GM18868 (cell line): ENCODE data around the gene FOXP1.
"Not testable (repeated sequence)": the region's sequence is repeated elsewhere in the genome, so short reads cannot be mapped to it uniquely, and the experiment has no call there.

Experiments used
- ATAC-seq: cut with Tn5 transposase; IDR thresholded peaks from one replicate; pipeline ENCODE4 v1.9.1; 2021; ENCODE audit warnings: mild to moderate bottlenecking, moderate library complexity; ENCODE audit not compliant: unreplicated experiment

Gene FOXP1

DNA sequence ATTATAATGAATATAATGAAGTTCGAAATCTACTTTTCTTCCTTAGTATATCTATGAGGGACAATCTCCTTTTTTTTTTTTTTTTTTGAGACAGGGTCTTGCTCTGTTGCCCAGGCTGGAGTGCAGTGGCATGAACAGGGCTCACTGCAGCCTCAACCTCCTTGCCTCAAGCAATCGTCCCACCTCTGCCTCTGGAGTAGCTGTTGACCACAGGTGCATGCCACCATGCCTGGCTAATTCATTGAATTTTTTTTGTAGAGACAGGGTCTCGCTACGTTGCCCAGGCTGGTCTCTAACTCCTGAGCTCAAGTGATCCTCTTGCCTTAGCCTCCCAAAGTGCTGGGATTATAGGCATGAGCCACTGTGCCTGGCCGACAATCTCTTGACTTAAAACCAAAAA is 607.5 kb downstream of the FOXP1 start:
- not testable (repeated sequence) for ATAC-seq

- no peak for ATAC-seq
Measured at GRCh38 chr3:70974747-70975146, 608.8 kb downstream of the FOXP1 start.

GRCh38 chr3:70973558-70973957 is 610.0 kb downstream of the FOXP1 start:
- ATAC-seq, result no peak

DNA sequence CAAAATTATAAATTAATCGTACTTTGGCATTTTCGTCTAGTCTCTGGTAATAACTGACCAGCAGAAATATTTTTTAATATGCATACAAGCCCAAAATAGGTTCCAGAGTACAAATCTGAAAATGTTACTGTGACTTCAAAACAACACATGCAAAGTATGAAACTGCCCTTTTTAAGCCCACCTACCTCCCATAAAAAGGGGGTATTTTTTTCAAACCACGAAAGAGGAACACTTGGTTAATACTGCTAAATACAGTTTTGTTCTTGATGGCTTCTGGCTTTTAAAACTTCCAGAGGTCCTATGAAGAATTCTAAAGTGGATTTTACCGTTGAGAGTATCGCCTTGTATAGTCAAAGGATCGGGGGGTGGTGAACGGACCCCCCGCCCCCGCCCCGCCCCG is 610.7 kb downstream of the FOXP1 start:
- no peak for ATAC-seq

DNA sequence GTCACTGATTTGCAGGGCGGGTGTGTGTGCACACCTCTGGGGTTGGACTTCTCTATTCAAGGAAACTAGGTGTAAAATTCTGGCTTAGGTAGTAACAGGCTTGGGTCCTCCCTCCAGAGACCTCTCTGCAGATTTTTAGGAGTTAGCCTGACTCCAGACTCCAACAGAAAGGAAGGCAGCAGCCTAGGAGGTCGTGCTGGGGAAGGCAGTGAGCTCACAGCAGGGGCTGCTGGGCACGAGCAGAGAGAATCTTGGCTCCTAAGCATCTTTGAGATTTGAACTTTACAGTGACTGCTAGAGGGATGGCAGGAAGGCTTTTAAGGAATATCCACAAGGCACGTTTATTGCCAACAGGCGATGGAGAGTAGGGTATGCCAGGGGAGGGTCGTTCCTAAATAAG is 612.6 kb downstream of the FOXP1 start:
- no peak for ATAC-seq

DNA sequence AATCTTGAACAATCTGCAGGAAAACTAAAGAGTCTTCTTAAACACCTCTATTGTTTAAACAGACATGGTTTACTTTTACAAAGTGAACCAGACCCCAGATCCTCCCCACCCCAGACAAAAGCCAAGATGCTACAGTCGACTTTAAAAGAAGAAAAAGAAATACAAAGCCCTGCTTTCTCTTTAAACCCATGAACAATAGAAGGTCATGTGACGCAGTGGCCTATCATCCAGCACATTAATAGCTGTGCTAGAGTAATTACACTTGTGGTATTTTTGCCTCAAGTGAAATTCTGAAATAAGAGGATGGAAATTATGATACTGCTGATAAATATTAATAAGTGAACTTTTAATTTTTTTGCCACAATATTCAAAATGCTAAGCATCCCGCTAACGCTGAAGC is 613.4 kb downstream of the FOXP1 start:
- ATAC-seq, result no peak

DNA sequence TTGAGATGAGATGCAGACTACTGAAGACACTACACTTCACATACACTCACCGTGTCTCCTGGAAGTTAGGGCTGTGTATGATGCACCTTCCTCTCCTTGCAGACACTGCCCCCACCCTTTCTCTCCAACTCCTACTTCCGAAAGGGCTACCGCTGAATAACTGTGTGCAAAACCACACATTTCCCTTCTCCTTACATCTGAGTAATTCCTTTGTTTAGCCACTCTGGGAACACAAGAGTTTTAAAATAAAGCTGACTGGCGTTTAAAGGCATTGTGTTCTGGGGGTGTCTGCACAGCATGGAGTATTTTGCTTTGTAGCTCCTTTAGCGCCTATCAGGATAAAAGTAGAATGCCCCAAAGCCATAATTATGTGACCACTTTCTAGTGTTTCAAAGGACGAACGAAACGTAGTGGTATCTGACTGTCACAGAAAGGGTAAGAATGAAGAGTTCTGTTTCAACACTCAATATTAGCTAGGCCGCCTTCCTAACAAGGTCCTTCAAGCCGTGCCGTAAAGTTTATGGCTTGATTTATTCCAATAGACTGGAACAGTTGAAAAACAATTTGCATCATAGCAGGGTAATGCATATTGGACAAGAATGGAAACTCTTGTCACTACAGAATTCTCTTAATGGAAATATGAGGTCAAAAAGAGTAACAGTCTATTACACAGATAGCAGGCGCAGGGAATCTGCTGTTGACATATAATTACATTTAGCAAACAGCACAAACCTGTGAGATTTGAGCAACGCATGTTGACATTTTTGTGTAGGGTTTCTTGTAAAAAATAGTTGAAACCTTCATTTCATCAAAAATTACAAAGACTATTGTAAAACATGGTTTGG is 619.9 kb downstream of the FOXP1 start:
- ATAC-seq, result no peak

DNA sequence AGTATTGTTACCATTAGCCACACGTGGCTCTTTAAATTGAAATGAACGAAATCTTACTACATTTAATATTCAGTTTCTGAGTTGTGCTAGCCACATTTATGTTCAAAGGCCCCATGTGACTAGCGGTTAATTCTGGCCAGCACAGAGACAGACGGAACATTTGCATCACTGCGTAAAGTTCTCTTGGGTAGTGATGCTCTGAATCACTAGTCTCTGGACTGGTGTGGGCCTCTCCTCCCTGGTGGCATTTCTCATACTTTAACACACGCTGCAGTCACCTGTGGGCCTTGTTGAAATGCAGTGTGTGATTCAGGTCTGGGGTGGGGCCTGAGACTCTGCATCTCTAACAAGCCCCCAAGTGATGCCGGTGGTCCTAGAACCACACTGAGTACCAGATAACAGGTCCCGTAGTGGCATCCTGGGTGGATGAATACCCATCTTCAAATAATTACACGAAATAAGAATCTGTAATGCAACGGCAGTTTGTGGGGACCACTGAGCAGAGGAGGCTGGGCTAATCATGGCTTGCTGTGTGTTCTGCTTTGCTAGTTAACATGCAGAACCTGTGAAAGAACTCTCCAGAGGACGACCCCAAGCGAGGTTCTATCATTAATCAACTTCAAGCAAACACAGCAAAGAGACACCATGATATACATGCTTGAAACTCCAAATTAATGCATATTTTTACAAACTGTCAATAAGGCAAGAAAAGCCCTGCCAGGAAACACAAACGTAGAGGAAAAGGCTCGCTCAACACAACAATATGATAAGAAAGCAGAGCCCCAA is 623.8 kb downstream of the FOXP1 start:
- ATAC-seq, result no peak

DNA sequence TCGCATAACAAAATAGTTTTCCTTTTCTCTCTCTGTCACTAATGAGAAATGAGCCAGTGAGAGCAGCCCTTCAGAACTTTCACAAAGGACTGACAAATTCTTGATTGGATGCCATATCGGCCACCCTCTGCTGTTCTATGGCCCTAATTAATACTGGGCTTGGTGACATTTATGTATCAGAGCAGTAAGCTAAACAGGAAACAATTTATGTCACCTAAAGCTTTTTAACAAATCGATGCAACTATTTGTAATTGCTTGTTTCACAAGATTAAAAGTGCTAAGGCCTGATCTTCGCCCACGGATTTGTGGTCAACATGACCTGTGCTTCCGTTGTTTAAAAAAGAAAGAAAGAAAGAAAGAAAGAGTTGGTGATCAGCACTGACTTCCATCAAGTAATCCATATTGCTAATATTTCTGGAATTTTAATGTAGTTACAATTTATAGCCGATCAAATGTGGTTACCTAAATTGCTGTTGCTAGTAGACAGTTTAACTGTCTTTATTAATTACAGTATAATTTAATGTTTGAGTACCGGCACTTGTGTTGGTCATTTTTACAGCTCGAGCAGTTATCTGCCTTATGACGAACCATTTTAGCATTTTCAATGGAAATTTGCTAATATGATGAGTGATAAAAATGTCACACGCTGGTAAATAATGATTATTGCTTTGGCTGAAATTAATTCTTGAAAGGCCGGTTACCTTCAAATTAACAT is 631.3 kb downstream of the FOXP1 start:
- ATAC-seq, result no peak

- ATAC-seq, result no peak
Measured at GRCh38 chr3:70951316-70951715, 632.2 kb downstream of the FOXP1 start.

GRCh38 chr3:70947579-70947978 is 635.9 kb downstream of the FOXP1 start:
- ATAC-seq, result no peak

GRCh38 chr3:70943886-70944285 is 639.6 kb downstream of the FOXP1 start:
- no peak for ATAC-seq

- no peak for ATAC-seq
Measured at GRCh38 chr3:70933105-70933810, 650.3 kb downstream of the FOXP1 start.

GRCh38 chr3:70930066-70930465 is 653.5 kb downstream of the FOXP1 start:
- ATAC-seq, result no peak

DNA sequence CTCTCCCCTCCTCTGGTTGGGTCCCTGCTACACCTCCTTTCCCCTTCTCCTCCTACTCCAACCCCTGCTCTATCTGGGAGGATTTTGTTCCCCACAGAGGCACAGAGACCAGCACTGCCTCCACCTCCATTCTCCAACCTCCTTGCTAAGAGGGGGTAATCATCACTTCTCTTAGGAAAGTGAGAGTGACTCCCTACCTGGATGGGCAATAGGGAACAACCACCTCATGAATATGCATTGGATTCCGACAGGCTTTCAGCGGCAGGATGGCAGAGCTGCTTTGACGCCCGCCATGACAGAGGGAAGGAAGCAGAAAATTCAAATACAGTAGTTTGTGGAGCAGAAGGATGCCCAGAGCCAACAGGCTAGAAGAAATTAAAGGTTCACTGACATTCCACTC is 656.3 kb downstream of the FOXP1 start:
- no peak for ATAC-seq

DNA sequence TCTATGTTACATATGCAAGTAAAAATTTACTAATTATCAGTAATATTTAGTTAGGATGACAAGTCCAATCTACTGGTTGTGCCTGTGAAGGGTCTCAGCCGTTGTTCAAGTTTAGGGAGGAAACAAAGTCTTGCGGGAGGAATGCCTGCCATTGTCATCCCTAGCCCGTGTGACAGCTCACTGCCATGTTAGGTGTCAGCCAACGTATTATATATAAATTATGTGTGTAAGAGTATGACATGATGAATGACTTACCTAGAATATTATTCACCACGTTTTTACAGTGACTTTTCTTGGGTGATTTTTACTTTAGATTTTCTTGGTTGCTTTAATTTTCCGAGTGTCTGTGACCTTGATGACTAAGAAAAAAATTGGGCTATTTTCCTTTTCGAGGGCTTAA is 656.7 kb downstream of the FOXP1 start:
- no peak for ATAC-seq

- ATAC-seq, result no peak
Measured at GRCh38 chr3:70919661-70920060, 663.9 kb downstream of the FOXP1 start.

- no peak for ATAC-seq
Measured at GRCh38 chr3:70919091-70919490, 664.4 kb downstream of the FOXP1 start.

GRCh38 chr3:70916375-70917055 is 667.0 kb downstream of the FOXP1 start:
- ATAC-seq, result no peak

DNA sequence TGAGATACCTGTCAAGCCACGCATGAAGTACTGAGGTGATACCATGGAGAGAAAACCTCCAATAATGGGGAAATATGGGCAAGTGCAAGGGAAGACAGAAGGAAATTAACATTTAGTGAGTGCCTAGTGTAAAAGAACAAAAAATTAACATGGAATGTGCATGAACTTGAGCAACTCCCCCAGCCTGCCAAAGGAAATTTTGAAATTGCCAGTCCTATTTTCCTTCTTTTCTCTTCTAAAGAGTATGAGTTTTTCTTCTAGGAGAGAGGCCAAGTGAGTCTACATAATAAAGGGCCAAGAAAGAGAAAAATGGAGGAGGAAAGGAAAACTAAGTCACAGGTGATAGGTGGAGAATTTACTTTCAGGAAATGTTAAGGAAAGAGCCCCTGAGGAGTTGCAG is 668.7 kb downstream of the FOXP1 start:
- no peak for ATAC-seq
